ENCODE results near the gene BANF2. TPM values are rescaled to one million over a fixed set of nuclear protein-coding genes. Genes with fewer than 3 reads are reported as not detected.

BANF2 gene
- total and polyA plus RNA-seq, 2 of the 13 experiments (the other 11 are each of a cell fraction or from before 2014, with no cell fraction given), result 0.35 TPM; not detected in 1

GRCh38 chr20:17749978-17750721 is 50.4 kb downstream of the BANF2 start (continued):
- TF ChIP-seq ZNF350 (CRISPR knock-in tag; IDR thresholded peaks at IDR 0.05; ENCODE audit: borderline replicate concordance, low read depth) (peak; percentile 77), LCORL (IDR thresholded peaks at IDR 0.05) (no peak), LCORL (CRISPR knock-in tag; IDR thresholded peaks at IDR 0.05) (peak; percentile 38; the same call in 1 of the 2 replicates), MAF1 (CRISPR knock-in tag; IDR thresholded peaks at IDR 0.05; ENCODE audit: borderline replicate concordance) (no peak), FOSL2 (CRISPR knock-in tag; IDR thresholded peaks at IDR 0.05) (0 out of 2 replicates have a peak, but pooled peaks have one; percentile 28), MTA1 (CRISPR knock-in tag; IDR thresholded peaks at IDR 0.05; ENCODE audit: borderline replicate concordance) (peak; percentile 75; the same call in 1 of the 2 replicates), MYPOP (CRISPR knock-in tag; IDR thresholded peaks at IDR 0.05) (peak; percentile 40; the same call in 1 of the 2 replicates), CEBPG (CRISPR knock-in tag; IDR thresholded peaks at IDR 0.05) (peak; percentile 78), ZNF83 (CRISPR knock-in tag; IDR thresholded peaks at IDR 0.05; ENCODE audit: borderline replicate concordance) (0 out of 2 replicates have a peak, but pooled peaks have one; percentile 79), KDM2A (CRISPR knock-in tag; IDR thresholded peaks at IDR 0.05; ENCODE audit: borderline replicate concordance, low read depth) (peak; percentile 56; the same call in 1 of the 2 replicates), KDM5B (CRISPR knock-in tag; IDR thresholded peaks at IDR 0.05; ENCODE audit: borderline replicate concordance) (peak; percentile 49; the same call in 1 of the 2 replicates), SMAD1 (CRISPR knock-in tag; IDR thresholded peaks at IDR 0.05; ENCODE audit: borderline replicate concordance, low read depth) (0 out of 2 replicates have a peak, but pooled peaks have one; percentile 21), ZNF597 (CRISPR knock-in tag; IDR thresholded peaks at IDR 0.05) (no peak), GABPB1 (CRISPR knock-in tag; IDR thresholded peaks at IDR 0.05) (peak; percentile 90), ZBED4 (CRISPR knock-in tag; IDR thresholded peaks at IDR 0.05; ENCODE audit: borderline replicate concordance) (0 out of 2 replicates have a peak, but pooled peaks have one; percentile 43), ZNF143 (CRISPR knock-in tag; IDR thresholded peaks at IDR 0.05) (peak; percentile 23; the same call in 1 of the 2 replicates), PHF5A (CRISPR knock-in tag; IDR thresholded peaks at IDR 0.05; ENCODE audit: low read depth, unreplicated experiment) (no peak), MXD1 (CRISPR knock-in tag; IDR thresholded peaks at IDR 0.05) (peak; percentile 46; the same call in 1 of the 2 replicates)
- TF ChIP-seq, protein P1, sequence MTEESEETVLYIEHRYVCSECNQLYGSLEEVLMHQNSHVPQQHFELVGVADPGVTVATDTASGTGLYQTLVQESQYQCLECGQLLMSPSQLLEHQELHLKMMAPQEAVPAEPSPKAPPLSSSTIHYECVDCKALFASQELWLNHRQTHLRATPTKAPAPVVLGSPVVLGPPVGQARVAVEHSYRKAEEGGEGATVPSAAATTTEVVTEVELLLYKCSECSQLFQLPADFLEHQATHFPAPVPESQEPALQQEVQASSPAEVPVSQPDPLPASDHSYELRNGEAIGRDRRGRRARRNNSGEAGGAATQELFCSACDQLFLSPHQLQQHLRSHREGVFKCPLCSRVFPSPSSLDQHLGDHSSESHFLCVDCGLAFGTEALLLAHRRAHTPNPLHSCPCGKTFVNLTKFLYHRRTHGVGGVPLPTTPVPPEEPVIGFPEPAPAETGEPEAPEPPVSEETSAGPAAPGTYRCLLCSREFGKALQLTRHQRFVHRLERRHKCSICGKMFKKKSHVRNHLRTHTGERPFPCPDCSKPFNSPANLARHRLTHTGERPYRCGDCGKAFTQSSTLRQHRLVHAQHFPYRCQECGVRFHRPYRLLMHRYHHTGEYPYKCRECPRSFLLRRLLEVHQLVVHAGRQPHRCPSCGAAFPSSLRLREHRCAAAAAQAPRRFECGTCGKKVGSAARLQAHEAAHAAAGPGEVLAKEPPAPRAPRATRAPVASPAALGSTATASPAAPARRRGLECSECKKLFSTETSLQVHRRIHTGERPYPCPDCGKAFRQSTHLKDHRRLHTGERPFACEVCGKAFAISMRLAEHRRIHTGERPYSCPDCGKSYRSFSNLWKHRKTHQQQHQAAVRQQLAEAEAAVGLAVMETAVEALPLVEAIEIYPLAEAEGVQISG (CRISPR knock-in tag; IDR thresholded peaks at IDR 0.05), result peak; percentile 25; the same call in 1 of the 2 replicates

Data from HepG2 (cell line).